ENCODE data around the gene OPCML. TPM values are rescaled to one million over a fixed set of nuclear protein-coding genes. Genes with fewer than 3 reads are reported as not detected.
A peak's percentile ranks its signal among the peaks of the same experiment; 100 is the strongest.

Gene OPCML
- total and polyA plus RNA-seq, 2 donors (not counting 1 experiment from before 2014, with no cell fraction given), result 0.99 to 2.8 TPM

DNA sequence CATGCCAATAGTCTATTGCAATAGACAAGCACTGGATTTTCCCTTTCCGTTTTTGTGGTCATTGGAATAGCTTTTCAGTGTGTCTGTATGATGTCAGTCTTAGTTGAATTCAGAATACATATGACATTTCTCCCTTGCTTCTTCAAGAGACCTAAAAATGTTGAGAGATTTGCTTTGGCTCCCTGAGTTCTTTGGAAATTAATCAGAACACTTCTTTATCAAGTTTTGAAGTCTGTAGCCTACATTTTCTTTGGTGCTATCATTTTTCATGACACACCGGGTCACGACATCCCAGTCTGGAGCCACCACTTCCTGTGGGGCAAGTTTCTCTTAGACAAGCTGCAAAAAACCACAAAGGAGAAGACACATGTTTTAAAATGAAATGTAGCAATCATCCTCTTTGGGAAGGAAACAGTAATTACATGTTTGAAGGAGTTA lies 847.1 kb downstream of the OPCML start:
- Histone ChIP-seq H3K27me3 (ENCODE audit: control insufficient read depth, insufficient read depth, low read length) (no peaks in the 10 kb centered on the region), H3K9me3 (ENCODE audit: control insufficient read depth, insufficient read depth, low read depth, low read length) (no peaks in the 10 kb centered on the region), H2AFZ (ENCODE audit: low read length) (no peak overlapping the region), H3K79me2 (ENCODE audit: control insufficient read depth, insufficient read depth, low read length) (no peaks in the 10 kb centered on the region), H3K4me1 (ENCODE audit: control insufficient read depth, extremely low read depth, insufficient read depth, low read length) (peaks cover 6% of the 10 kb centered on the region), H4K20me1 (ENCODE audit: control insufficient read depth, extremely low read depth, insufficient read depth, low read length) (no peaks in the 10 kb centered on the region), H3K4me2 (ENCODE audit: extremely low read depth, insufficient read depth, low read length) (no peak overlapping the region), H3K9ac (ENCODE audit: insufficient read depth, low read length) (no peak overlapping the region), H3K36me3 (ENCODE audit: control insufficient read depth, insufficient read depth, low read length) (no peaks in the 10 kb centered on the region), H3K27ac (ENCODE audit: insufficient read depth, low read length) (no peak overlapping the region), H3K4me3 (replicated peaks in 1 of 4; ENCODE audit: control extremely low read depth in 1 of 4, insufficient read depth in 1 of 4, low read depth in 3 of 4, low read length in 4 of 4) (no peak overlapping the region)
- TF ChIP-seq, protein P1, sequence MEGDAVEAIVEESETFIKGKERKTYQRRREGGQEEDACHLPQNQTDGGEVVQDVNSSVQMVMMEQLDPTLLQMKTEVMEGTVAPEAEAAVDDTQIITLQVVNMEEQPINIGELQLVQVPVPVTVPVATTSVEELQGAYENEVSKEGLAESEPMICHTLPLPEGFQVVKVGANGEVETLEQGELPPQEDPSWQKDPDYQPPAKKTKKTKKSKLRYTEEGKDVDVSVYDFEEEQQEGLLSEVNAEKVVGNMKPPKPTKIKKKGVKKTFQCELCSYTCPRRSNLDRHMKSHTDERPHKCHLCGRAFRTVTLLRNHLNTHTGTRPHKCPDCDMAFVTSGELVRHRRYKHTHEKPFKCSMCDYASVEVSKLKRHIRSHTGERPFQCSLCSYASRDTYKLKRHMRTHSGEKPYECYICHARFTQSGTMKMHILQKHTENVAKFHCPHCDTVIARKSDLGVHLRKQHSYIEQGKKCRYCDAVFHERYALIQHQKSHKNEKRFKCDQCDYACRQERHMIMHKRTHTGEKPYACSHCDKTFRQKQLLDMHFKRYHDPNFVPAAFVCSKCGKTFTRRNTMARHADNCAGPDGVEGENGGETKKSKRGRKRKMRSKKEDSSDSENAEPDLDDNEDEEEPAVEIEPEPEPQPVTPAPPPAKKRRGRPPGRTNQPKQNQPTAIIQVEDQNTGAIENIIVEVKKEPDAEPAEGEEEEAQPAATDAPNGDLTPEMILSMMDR (conservative IDR thresholded peaks at IDR 0.05 in 1 of 2, IDR thresholded peaks at IDR 0.05 in 1 of 2; ENCODE audit: low read depth in 1 of 2, low read length in 2 of 2), result no peak
- no peak for TF ChIP-seq EZH2 (IDR thresholded peaks at IDR 0.05; ENCODE audit: low read length, missing control alignments)
- DNase-seq (ENCODE audit: low read depth in 2 of 2), result peak; percentile 11 to 94

DNA sequence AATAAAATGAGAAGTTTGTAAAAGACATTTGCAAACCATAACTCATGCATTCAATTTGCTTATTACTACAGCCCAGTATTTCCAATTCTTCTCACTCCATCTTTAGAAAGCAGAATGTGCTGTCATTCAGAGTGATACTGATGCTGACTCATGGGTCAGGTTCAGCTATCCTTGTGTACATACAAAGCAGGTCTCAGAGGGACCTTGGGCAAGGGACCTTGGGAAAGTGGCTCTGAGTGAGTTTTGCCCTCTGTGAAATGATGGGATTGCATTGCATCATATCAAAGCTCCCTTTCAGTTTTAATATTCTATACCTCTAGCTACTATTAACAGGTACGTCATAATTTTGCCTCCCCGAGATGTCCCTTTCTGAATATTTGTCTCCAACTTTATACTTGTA lies 848.7 kb downstream of the OPCML start:
- DNase-seq (ENCODE audit: low read depth in 2 of 2), result no peak
- no peaks in the 10 kb centered on the region for H3K79me2 ChIP-seq (ENCODE audit: control insufficient read depth, insufficient read depth, low read length)

GRCh38 chr11:132681971-132682370 lies 850.3 kb downstream of the OPCML start:
- Histone ChIP-seq H3K27me3 (ENCODE audit: control insufficient read depth, insufficient read depth, low read length) (no peaks in the 10 kb centered on the region), H3K27ac (ENCODE audit: insufficient read depth, low read length) (no peak overlapping the region), H3K36me3 (ENCODE audit: control insufficient read depth, insufficient read depth, low read length) (no peaks in the 10 kb centered on the region), H3K9me3 (ENCODE audit: control insufficient read depth, insufficient read depth, low read depth, low read length) (no peaks in the 10 kb centered on the region), H3K4me3 (replicated peaks in 1 of 4; ENCODE audit: control extremely low read depth in 1 of 4, insufficient read depth in 1 of 4, low read depth in 3 of 4, low read length in 4 of 4) (no peak overlapping the region), H3K4me1 (ENCODE audit: control insufficient read depth, extremely low read depth, insufficient read depth, low read length) (peaks cover 6% of the 10 kb centered on the region), H4K20me1 (ENCODE audit: control insufficient read depth, extremely low read depth, insufficient read depth, low read length) (no peaks in the 10 kb centered on the region), H3K4me2 (ENCODE audit: extremely low read depth, insufficient read depth, low read length) (no peak overlapping the region), H2AFZ (ENCODE audit: low read length) (no peak overlapping the region), H3K79me2 (ENCODE audit: control insufficient read depth, insufficient read depth, low read length) (no peaks in the 10 kb centered on the region), H3K9ac (ENCODE audit: insufficient read depth, low read length) (no peak overlapping the region)
- no peak for DNase-seq (ENCODE audit: low read depth in 2 of 2)
- TF ChIP-seq, protein P1 (conservative IDR thresholded peaks at IDR 0.05 in 1 of 2, IDR thresholded peaks at IDR 0.05 in 1 of 2; ENCODE audit: low read depth in 1 of 2, low read length in 2 of 2), result no peak
- TF ChIP-seq EZH2 (IDR thresholded peaks at IDR 0.05; ENCODE audit: low read length, missing control alignments), result no peak

More for the DNA sequence above, 848.7 kb downstream of the OPCML start:
- Histone ChIP-seq H3K4me1 (ENCODE audit: control insufficient read depth, extremely low read depth, insufficient read depth, low read length) (peaks cover 6% of the 10 kb centered on the region), H3K27ac (ENCODE audit: insufficient read depth, low read length) (no peak overlapping the region), H3K36me3 (ENCODE audit: control insufficient read depth, insufficient read depth, low read length) (no peaks in the 10 kb centered on the region), H3K4me3 (replicated peaks in 1 of 4; ENCODE audit: control extremely low read depth in 1 of 4, insufficient read depth in 1 of 4, low read depth in 3 of 4, low read length in 4 of 4) (no peak overlapping the region), H4K20me1 (ENCODE audit: control insufficient read depth, extremely low read depth, insufficient read depth, low read length) (no peaks in the 10 kb centered on the region), H3K9ac (ENCODE audit: insufficient read depth, low read length) (no peak overlapping the region), H2AFZ (ENCODE audit: low read length) (no peak overlapping the region), H3K27me3 (ENCODE audit: control insufficient read depth, insufficient read depth, low read length) (no peaks in the 10 kb centered on the region), H3K9me3 (ENCODE audit: control insufficient read depth, insufficient read depth, low read depth, low read length) (no peaks in the 10 kb centered on the region), H3K4me2 (ENCODE audit: extremely low read depth, insufficient read depth, low read length) (no peak overlapping the region)
- TF ChIP-seq EZH2 (IDR thresholded peaks at IDR 0.05; ENCODE audit: low read length, missing control alignments), result no peak
- TF ChIP-seq, protein P1 (conservative IDR thresholded peaks at IDR 0.05 in 1 of 2, IDR thresholded peaks at IDR 0.05 in 1 of 2; ENCODE audit: low read depth in 1 of 2, low read length in 2 of 2), result no peak
